ENCODE results near the gene ZNF70. TPM values are rescaled to one million over a fixed set of nuclear protein-coding genes. Genes with fewer than 3 reads are reported as not detected.

ZNF70 gene
- total RNA-seq, 4 donors from 2014 or later: 3.5 to 8.0 (median 5.5) TPM

DNA sequence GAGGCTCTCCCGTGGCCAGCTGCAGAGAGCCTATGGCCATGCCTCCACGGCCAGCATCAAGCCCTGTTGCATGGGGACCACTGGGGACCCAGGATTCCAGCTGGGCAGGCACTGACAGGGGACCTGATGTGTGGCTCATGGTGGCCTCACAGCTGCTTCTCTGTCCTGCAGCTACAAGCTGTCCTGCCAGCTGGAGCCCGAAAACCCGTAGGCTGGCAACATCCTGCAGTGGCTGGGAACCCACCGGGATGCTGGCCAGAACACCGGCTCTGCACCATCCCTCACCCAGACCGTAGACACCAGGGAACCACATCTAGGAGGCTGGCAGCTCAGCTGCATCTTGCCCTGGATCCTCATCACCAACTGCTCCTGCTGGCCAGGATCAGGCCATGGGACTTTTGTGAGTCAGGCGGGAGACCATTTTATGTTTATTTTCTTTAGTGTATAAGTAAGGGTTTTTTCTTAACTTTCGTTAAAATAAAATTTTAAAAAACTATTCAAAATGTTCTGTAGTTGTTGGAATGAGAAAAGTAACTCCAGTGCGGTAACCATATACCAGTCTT is 52.2 kb downstream of the ZNF70 start:
- no peaks in the 10 kb centered on the region for H3K27me3 ChIP-seq
- no peak for ATAC-seq
- TF ChIP-seq EP300 (IDR thresholded peaks at IDR 0.05) (no peak), POLR2A (IDR thresholded peaks at IDR 0.05) (no peak), POLR2AphosphoS5 (IDR thresholded peaks at IDR 0.05) (no peak)
- TF ChIP-seq, protein P1, sequence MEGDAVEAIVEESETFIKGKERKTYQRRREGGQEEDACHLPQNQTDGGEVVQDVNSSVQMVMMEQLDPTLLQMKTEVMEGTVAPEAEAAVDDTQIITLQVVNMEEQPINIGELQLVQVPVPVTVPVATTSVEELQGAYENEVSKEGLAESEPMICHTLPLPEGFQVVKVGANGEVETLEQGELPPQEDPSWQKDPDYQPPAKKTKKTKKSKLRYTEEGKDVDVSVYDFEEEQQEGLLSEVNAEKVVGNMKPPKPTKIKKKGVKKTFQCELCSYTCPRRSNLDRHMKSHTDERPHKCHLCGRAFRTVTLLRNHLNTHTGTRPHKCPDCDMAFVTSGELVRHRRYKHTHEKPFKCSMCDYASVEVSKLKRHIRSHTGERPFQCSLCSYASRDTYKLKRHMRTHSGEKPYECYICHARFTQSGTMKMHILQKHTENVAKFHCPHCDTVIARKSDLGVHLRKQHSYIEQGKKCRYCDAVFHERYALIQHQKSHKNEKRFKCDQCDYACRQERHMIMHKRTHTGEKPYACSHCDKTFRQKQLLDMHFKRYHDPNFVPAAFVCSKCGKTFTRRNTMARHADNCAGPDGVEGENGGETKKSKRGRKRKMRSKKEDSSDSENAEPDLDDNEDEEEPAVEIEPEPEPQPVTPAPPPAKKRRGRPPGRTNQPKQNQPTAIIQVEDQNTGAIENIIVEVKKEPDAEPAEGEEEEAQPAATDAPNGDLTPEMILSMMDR (IDR thresholded peaks at IDR 0.05): no peak
- 89 to 93% methylated on average over 4 of the region's 10 CpGs for WGBS, 2 donors (ENCODE audit: low coverage in 1 of 2)
- H3K36me3 ChIP-seq: peaks cover 0 to 97% of the 10 kb centered on the region in 2 donors
- no peaks in the 10 kb centered on the region for H3K4me1 ChIP-seq
- H3K27ac ChIP-seq: no peak overlapping the region
- no peaks in the 10 kb centered on the region for H3K9me3 ChIP-seq
- H3K4me3 ChIP-seq: no peak overlapping the region

DNA sequence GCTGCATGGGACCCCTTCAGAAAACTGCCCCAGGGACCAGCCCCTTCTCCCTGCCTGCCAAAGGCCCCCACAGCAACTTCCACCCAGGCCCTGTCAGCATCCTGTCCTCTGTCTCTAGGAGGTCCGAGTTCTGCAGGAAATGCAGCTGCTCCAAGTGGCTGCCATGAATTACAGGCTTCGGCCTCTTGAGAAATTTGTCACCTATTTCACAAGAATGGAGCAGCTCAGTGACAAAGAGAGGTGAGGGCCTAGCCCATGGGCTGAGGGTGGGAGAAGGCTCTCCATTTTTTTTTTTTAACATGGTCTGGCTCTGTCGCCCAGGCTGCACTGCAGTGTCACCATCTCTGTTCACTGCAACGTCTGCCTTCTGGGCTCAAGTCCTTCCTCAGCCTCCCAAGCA is 52.8 kb downstream of the ZNF70 start:
- no peak for ATAC-seq
- Histone ChIP-seq H3K4me1 (no peaks in the 10 kb centered on the region), H3K27ac (no peak overlapping the region), H3K9me3 (no peaks in the 10 kb centered on the region), H3K27me3 (no peaks in the 10 kb centered on the region), H3K4me3 (no peak overlapping the region), H3K36me3 (peaks cover 0 to 97% of the 10 kb centered on the region in 2 donors)
- TF ChIP-seq, protein P1 (IDR thresholded peaks at IDR 0.05): no peak
- no peak for TF ChIP-seq POLR2AphosphoS5 (IDR thresholded peaks at IDR 0.05)
- no peak for TF ChIP-seq EP300 (IDR thresholded peaks at IDR 0.05)
- TF ChIP-seq POLR2A (IDR thresholded peaks at IDR 0.05): no peak
- WGBS, 2 donors (ENCODE audit: low coverage in 1 of 2): 57 to 84% methylated on average over 3 of the region's 4 CpGs

- Histone ChIP-seq H3K9me3 (no peaks in the 10 kb centered on the region), H3K27me3 (no peaks in the 10 kb centered on the region), H3K4me1 (no peaks in the 10 kb centered on the region), H3K36me3 (peaks cover 0 to 97% of the 10 kb centered on the region in 2 donors), H3K4me3 (no peak overlapping the region), H3K27ac (no peak overlapping the region)
- TF ChIP-seq POLR2AphosphoS5 (IDR thresholded peaks at IDR 0.05) (no peak), EP300 (IDR thresholded peaks at IDR 0.05) (no peak), POLR2A (IDR thresholded peaks at IDR 0.05) (no peak)
- TF ChIP-seq, protein P1 (IDR thresholded peaks at IDR 0.05): no peak
- ATAC-seq: no peak
- 80 to 100% methylated on average over 1 of the region's 11 CpGs for WGBS, 2 donors (ENCODE audit: low coverage in 1 of 2)
These were observed 53.6 kb downstream of the ZNF70 start for GRCh38 chr22:23697031-23697970.

DNA sequence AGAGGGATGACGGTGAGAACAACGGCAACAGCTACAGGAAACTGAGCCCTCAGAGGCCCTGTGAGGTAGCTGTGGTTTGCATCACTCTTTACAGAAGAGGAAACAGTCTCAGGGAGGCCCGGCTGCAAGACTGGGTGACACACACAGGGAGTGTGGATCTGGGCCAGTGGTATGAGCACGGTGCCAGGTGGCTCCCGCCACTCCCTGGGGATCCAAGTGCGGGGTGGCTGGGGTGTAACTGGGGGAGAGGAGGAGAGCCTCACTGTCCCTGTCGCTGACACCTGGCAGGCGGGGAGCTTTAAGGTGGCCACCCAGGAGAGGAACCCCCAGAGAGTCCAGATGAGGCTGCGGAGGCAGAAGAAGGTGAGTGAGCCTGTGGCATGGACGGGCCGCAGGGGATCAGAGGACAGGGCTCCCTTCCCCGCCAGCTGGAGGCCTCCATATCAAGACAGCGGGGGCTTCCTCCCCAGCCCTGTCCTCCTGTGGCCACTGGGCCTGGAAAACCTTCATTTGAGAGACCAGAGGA is 54.5 kb downstream of the ZNF70 start:
- Histone ChIP-seq H3K27ac (no peak overlapping the region), H3K36me3 (peaks cover 0 to 95% of the 10 kb centered on the region in 2 donors), H3K27me3 (no peaks in the 10 kb centered on the region), H3K4me3 (no peak overlapping the region), H3K4me1 (no peaks in the 10 kb centered on the region), H3K9me3 (no peaks in the 10 kb centered on the region)
- 71 to 89% methylated on average over 2 to 6 of the region's 13 CpGs for WGBS, 2 donors (ENCODE audit: low coverage in 1 of 2)
- no peak for ATAC-seq
- no peak for TF ChIP-seq POLR2AphosphoS5 (IDR thresholded peaks at IDR 0.05)
- no peak for TF ChIP-seq EP300 (IDR thresholded peaks at IDR 0.05)
- no peak for TF ChIP-seq POLR2A (IDR thresholded peaks at IDR 0.05)
- TF ChIP-seq, protein P1 (IDR thresholded peaks at IDR 0.05): no peak

Measured in gastroesophageal sphincter (tissue), 4 donors.